GM12873 (cell line): Measurements from ENCODE around the gene OR12D3.

Experiments used
- TF ChIP-seq, protein P1 (sequence below): IDR thresholded peaks from 2 replicates; pipeline ENCODE4 v1.5.1; 2012; ENCODE audit warnings: low read depth, mild to moderate bottlenecking, moderate library complexity, low read length, control low read depth; ENCODE audit not compliant: insufficient read depth; ENCODE audit errors: missing control alignments

The OR12D3 gene

DNA sequence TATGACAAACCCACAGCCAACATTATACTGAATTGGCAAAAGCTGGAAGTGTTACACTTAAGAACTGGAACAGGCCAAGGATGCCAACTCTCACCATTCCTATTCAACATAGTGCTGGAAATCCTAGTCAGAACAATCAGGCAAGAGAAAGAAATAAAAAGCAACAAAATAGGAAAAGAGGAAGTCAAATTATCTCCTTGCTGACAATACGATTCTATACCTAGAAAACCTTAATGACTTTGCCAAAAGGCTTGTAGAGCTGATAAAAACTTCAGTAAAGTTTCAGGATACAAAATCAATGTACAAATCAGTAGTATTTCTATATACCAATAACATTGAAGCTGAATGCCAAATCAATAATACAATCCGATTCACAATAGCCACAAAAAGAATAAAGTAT is 38.8 kb downstream of the OR12D3 start:
- TF ChIP-seq, protein P1, sequence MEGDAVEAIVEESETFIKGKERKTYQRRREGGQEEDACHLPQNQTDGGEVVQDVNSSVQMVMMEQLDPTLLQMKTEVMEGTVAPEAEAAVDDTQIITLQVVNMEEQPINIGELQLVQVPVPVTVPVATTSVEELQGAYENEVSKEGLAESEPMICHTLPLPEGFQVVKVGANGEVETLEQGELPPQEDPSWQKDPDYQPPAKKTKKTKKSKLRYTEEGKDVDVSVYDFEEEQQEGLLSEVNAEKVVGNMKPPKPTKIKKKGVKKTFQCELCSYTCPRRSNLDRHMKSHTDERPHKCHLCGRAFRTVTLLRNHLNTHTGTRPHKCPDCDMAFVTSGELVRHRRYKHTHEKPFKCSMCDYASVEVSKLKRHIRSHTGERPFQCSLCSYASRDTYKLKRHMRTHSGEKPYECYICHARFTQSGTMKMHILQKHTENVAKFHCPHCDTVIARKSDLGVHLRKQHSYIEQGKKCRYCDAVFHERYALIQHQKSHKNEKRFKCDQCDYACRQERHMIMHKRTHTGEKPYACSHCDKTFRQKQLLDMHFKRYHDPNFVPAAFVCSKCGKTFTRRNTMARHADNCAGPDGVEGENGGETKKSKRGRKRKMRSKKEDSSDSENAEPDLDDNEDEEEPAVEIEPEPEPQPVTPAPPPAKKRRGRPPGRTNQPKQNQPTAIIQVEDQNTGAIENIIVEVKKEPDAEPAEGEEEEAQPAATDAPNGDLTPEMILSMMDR, result no peak

DNA sequence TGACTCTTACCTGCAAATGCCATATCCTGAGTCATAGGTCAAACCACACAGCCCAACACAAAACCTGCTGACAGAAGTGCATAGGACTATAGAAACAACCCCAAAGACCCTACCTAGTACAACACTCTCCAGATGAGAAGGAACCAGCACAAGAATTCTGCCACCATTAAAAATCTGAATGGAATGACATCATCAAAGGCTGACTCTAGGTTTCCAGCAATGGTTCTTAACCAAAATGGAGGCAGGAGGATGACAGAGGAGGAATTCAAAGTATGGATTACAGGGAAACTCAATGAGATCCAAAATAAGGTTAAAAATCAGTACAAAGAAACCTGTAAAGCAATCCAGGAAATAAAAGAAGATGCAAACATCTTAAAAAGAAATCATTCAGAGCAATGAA is 42.4 kb downstream of the OR12D3 start:
- TF ChIP-seq, protein P1, result no peak

DNA sequence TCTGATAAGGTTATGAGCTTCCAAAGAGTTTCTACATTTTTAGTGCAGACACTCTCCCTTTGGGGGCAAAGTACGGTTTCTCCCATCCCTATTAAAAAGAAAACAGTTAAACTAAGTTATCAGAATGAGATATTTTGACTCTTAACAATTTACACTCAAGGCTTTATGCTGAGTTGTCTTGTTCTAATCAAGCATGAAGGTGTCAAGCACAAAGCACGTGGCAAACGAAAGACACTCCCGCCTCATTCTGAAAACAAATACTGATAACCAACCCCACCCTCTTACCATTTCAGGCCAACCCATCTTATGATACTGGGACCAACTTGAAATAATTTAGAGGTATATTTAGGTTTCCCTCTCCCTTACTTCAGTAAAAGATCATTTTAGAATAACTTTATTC is 49.3 kb downstream of the OR12D3 start:
- TF ChIP-seq, protein P1, result no peak
